Astrocyte of the cerebellum (primary cell): ENCODE data around the gene POU2F2.
"Not testable (repeated sequence)": the region's sequence is repeated elsewhere in the genome, so short reads cannot be mapped to it uniquely, and the experiment has no call there.

Experiments
- DNase-seq: peaks from one replicate; pipeline ENCODE4 v3.0.0-alpha.2; 2011; ENCODE audit warnings: low read depth
- H3K4me3 ChIP-seq: 2 replicates; pipeline ENCODE4 v1.5.1; 2011; ENCODE audit warnings: mild to moderate bottlenecking, low read depth, low read length, moderate library complexity
- in situ Hi-C: cut with HindIII; loops from 2 replicates; pipeline ENCODE4 v1.10.0; 2017; ENCODE audit warnings: low sequenced_read_pairs
- TF ChIP-seq, protein P1 (sequence below): IDR thresholded peaks from 2 replicates; pipeline ENCODE4 v1.5.1; 2012; ENCODE audit warnings: low read length, low read depth, moderate library complexity, mild to moderate bottlenecking; ENCODE audit errors: missing control alignments

POU2F2 gene

DNA sequence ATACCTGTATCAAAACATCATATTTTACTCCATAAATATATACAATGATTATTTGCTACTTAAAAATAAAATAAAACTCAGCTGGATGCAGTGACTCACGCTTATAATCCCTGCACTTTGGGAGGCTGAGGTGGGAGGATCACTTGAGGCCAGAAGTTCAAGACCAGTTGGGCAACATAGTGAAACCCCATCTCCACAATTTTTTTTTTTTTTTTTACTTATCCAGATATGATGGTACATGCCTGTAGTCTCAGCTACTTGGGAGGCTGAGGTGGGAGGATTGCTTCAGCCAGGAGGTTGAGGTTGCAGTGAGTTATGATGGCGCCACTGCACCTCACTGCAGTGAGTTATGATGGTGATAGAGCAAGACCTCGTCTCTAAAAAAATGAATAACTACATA is 22.4 kb downstream of the POU2F2 start:
- in situ Hi-C loops, result no loop called here
- TF ChIP-seq, protein P1, sequence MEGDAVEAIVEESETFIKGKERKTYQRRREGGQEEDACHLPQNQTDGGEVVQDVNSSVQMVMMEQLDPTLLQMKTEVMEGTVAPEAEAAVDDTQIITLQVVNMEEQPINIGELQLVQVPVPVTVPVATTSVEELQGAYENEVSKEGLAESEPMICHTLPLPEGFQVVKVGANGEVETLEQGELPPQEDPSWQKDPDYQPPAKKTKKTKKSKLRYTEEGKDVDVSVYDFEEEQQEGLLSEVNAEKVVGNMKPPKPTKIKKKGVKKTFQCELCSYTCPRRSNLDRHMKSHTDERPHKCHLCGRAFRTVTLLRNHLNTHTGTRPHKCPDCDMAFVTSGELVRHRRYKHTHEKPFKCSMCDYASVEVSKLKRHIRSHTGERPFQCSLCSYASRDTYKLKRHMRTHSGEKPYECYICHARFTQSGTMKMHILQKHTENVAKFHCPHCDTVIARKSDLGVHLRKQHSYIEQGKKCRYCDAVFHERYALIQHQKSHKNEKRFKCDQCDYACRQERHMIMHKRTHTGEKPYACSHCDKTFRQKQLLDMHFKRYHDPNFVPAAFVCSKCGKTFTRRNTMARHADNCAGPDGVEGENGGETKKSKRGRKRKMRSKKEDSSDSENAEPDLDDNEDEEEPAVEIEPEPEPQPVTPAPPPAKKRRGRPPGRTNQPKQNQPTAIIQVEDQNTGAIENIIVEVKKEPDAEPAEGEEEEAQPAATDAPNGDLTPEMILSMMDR, result no peak

DNA sequence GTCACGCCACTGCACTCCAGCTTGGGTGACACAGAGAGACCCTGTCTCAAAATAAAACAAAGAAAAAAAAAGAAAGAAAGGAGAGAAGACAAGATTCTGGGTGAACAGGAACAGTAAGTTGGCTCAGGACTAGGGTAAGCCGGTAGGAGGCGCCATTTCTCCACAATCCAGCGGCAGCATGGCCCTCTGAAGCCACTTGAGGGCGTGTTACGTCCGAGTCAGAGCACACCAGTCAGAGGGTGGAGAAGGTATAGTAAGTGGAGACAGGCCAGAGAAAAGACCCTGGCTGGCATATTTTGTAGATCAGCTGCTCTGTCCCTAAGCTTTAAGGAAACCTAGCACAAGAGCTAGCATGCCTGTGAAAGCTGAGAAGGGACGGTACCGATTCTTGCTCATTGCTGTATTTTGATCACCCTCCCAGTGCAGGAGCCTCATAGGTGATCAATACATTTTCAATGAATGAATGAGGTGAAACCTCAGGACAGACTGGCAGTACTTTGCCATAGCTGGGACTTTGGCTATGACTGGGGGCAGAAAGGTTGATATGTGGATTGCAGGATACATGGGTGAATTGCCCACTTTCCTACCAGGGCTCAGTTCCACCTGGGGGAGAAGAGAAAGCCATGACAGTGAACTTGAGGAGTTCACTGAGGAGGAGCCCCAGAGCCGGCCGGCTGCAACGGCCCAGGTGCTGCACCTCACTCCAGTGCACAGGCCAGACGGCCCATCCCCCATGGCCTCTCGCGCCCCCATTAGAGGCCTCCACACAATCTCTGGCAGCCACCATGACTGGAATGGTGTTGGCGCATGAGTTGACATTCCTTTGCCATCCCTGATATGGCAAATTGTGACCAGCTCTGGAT is 23.5 kb downstream of the POU2F2 start:
- TF ChIP-seq, protein P1, result peak; percentile 99
- no peak overlapping the region for H3K4me3 ChIP-seq
- in situ Hi-C loops, result no loop called here
- peak; percentile 76 for DNase-seq

More for the DNA sequence above, 22.4 kb downstream of the POU2F2 start:
- H3K4me3 ChIP-seq, result no peak overlapping the region
- DNase-seq, result no peak

DNA sequence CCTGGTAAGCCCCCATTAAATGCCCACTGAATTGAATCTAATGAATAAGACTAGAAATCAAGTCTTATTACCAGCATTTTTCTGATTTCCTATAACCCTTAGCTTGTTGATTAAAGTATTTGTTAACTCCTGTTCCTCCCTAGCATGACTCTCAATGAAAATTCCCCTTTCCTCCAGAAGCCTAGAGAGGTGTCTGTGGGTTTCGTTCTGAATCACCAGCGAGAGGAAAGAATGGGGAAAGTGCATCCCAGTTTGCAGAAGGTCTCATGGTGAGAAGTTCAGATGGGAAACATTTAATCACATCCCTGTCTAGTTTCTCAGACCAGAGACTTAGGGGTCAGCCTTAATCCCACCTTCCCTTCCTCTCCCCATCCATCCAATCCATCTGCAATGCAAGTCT is 26.9 kb downstream of the POU2F2 start:
- in situ Hi-C loops, result no loop called here
- no peak overlapping the region for H3K4me3 ChIP-seq
- no peak for DNase-seq
- TF ChIP-seq, protein P1, result no peak

DNA sequence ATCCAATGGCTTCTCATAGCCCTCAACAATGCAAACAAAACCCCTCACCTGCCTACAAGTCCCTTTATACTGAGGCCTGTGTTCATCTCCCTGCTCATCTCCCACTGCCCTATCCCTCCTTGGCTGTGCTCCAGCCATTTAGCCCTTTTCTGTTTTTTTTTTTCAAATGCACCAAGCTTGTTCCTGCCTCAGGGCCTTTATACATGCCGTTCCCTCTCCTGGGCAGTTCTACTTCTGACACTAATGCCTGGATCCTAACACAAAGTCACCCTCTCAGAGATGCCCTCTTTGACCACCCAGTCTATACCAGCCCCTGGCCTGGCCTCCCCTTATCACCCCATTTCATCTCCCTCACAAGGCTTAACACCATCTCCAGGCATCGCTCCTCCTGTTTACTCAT is 29.4 kb downstream of the POU2F2 start:
- no peak overlapping the region for H3K4me3 ChIP-seq
- no peak for DNase-seq
- TF ChIP-seq, protein P1, result no peak
- in situ Hi-C loops, result no loop called here

DNA sequence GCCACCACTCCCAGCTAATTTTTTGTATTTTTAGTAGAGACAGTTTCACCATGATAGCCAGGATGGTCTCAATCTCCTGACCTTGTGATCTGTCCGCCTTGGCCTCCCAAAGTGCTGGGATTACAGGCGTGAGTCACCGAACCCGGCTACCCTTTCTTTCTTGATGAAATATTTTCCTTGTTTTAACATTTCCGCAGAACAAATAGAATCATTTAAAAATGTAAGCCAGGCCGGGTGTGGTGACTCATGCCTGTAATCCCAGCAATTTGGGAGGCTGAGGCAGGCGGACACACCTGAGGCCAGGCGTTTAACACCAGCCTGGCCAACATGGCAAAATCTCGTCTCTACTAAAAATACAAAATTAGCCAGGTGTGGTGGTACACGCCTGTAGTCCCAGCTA is 32.0 kb downstream of the POU2F2 start:
- in situ Hi-C loops, DNase-seq, H3K4me3 ChIP-seq: not testable (repeated sequence)

DNA sequence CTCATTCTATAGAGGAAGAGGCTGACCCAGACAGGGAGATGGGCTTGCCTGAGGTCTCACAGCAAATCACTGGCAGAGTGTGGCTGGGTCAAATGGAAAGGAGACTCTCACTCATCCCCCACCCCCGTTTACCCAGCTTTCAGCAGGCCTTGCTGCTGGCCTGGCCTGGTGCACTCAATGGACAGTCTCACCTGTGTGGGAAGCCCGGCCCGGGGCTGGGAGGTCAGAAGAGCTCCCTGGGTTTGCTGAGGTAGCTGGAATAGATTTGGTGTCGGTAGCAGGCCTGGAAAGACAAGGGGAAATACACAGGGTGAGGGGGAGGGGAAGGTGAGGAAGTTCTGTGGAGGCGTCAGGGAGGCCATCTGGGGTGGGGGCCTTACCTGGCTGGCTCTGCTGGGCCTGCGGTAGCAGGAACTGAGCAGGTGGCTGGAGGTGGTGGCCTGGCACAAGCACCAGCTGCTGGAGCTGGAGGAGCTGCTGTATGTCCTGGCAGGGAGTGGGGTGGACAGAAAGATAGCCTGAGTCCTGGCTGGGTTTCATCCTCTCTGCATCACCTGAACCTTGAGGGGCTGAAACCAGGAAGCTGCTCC is 32.8 kb downstream of the POU2F2 start:
- TF ChIP-seq, protein P1, result no peak
- H3K4me3 ChIP-seq, result no peak overlapping the region
- DNase-seq, result no peak
- in situ Hi-C loops, result no loop called here

DNA sequence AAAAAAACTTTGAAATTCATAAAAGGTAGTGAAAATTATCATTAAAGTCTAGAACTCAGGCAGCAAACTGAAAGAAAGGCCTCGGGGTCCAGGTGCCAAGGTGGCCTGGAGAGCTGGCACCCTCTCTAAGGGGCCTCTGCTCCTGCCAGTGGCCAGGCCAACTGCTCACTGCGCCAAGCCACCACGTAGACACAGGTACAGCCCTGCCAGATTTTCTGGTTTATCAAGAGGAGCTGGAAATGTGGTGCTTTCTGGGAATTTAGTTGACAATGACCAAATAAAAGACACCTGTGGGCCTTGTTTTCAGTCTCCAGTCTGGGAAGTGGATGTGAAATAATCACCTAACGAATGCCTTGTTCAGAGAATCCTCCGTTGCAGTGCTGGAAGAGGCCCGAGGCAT is 33.5 kb downstream of the POU2F2 start:
- TF ChIP-seq, protein P1, result no peak
- no peak overlapping the region for H3K4me3 ChIP-seq
- no peak for DNase-seq
- in situ Hi-C loops, result no loop called here
